Uterine smooth muscle cell (primary cell): ENCODE measurements around the gene GABARAPL2. TPM values are rescaled to one million over a fixed set of nuclear protein-coding genes. Genes with fewer than 3 reads are reported as not detected.

Source experiments
- total RNA-seq: library from RNA; depleted of rRNA; stranded (reverse); fragments of >200 nt; gene quantifications from 2 replicates; pipeline ENCODE4 v1.2.3, GENCODE V29; 2014

GABARAPL2 gene
- total RNA-seq, result 38.5 and 44.0 TPM in 2 replicates

GRCh38 chr16:75566040-75566757 is at the start of gene GABARAPL2:
GABARAPL2 (plus strand) TSS chr16:75566379; CDS start chr16:75566487, 108 bp downstream.

GRCh38 chr16:75535901-75536300 is 30.3 kb upstream of the GABARAPL2 start, which contains the start of gene CHST5:
CHST5 (minus strand) TSS chr16:75536108; CDS start chr16:75530384, 5,724 bp downstream.

GRCh38 chr16:75555707-75556430 is 10.3 kb upstream of the GABARAPL2 start, which contains the start of gene TMEM231:
TMEM231 (minus strand) TSS chr16:75556252; CDS start chr16:75556209, 43 bp downstream.

GRCh38 chr16:75622761-75623605 is 56.8 kb downstream of the GABARAPL2 start, which contains the start of gene ADAT1:
ADAT1 (minus strand) TSS chr16:75623281; CDS start chr16:75620799, 2,482 bp downstream.

Other genes starting within 250 kb of the GABARAPL2 start
- 59.5 and 80.5 TPM in 2 replicates for gene CFDP1, start 132.9 kb upstream of the GABARAPL2 start, total RNA-seq
- gene TMEM170A, start 101.7 kb upstream of the GABARAPL2 start, total RNA-seq, result 17.9 and 30.9 TPM in 2 replicates
- 0.22 and 1.00 TPM in 2 replicates for gene CHST6, start 70.9 kb upstream of the GABARAPL2 start, total RNA-seq
- under 0.01 and 0.11 TPM in 2 replicates for gene CHST5, start 30.3 kb upstream of the GABARAPL2 start, total RNA-seq
- 15.1 and 18.4 TPM in 2 replicates for gene TMEM231, start 10.1 kb upstream of the GABARAPL2 start, total RNA-seq
- 59.1 and 101 TPM in 2 replicates for gene ADAT1, start 56.9 kb downstream of the GABARAPL2 start, total RNA-seq
- gene KARS1, start 81.3 kb downstream of the GABARAPL2 start, total RNA-seq, result 135 and 202 TPM in 2 replicates
- 55.9 and 65.4 TPM in 2 replicates for gene TERF2IP, start 81.4 kb downstream of the GABARAPL2 start, total RNA-seq
- gene CPHXL2, start 110.6 kb downstream of the GABARAPL2 start, total RNA-seq, result not detected in 2 replicates
- not detected in 2 replicates for gene DUXB, start 135.1 kb downstream of the GABARAPL2 start, total RNA-seq
- not detected in 2 replicates for gene CPHXL, start 160.1 kb downstream of the GABARAPL2 start, total RNA-seq